GM18526 (cell line): ENCODE measurements around the gene UROD.

Source experiments
- POLR2A ChIP-seq: IDR thresholded peaks from 3 replicates; pipeline ENCODE4 v1.6.1; 2011; ENCODE audit not compliant: insufficient read length; ENCODE audit errors: extremely low read depth

The UROD gene

DNA sequence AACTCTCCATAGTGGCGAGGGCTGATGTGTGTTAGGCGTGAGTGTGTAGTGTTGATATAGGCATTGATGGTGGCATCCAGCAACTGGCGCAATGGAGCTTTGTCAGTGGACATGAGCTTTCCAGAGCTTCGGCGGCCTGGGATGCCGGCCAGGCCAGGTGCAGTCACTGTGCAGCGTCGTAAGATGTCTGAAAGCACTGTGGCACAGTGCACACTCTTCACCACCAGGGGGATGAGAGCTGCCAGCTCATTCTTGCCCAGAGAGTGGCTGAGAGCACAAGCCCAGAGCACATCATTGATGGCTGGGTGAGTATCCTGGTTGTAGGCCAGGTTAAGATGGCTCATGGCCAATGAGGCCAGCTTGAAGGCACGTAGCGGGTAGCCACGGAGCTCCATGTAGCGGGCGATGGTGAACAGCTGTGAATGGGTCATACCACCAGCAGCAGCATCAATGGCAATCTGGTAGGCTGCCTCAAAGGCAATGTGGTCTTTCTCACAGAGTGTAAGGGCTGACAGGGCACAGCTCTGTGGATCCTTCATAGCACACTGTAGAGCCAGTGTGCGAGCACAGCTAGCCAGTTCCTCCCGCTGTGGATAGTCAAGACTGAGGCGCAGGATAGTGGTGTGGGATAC lies 6.7 kb downstream of the UROD start:
- no peak for TF ChIP-seq POLR2A

DNA sequence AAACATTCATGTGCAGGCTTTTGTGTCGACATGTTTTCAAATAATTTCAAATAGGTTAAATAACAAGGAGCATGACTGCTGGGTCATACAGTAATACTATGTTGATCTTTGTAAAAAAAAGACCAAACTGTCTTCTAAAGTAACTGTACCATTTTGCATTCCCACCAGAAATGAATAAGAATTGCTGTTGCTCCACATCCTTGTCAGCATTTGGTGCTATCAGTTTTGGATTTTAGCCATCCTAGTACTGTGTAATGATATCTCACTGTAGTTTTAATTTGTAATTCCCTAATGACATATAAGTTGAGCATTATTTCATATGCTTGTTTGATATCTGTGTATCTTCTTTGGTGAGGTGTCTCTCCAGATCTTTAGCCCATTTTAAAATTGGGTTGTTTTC lies 11.6 kb downstream of the UROD start:
- no peak for TF ChIP-seq POLR2A

DNA sequence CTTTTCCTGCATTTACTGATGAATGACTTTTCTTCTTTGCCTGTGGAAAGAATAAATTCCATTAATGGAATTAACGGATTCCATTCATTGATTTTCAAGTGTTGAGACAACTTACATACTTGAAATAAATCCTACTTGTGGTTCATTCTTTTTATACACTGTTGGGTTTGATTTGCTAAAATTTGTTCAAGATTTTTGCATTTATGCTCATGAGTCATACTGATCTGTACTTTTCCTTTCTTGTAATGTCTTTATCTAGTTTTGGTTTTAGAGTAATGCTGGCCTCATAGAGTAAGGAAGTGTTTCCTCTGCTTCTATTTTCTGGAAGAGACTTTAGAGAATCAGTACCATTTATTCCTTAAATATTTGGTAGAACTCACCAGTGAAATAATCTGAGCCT lies 14.4 kb downstream of the UROD start:
- TF ChIP-seq POLR2A = no peak

DNA sequence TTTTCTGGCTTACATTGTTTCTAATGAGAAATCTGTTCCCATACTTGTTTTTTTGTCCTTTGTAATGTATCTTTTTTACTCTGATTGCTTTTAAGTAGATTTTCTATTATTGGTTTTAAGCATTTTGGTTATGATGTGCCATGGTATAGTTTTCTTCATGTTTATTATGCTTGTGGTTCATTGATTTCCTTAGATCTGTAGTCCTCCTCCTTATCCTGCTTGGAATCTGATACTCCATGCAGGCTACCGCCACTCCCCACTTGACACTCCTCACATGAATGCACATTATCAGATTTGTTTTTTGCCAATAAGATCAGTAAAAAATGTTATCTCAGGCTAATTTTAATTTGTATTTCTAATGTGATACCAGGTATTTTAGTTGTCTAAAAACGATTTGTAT lies 20.8 kb downstream of the UROD start:
- no peak for TF ChIP-seq POLR2A

DNA sequence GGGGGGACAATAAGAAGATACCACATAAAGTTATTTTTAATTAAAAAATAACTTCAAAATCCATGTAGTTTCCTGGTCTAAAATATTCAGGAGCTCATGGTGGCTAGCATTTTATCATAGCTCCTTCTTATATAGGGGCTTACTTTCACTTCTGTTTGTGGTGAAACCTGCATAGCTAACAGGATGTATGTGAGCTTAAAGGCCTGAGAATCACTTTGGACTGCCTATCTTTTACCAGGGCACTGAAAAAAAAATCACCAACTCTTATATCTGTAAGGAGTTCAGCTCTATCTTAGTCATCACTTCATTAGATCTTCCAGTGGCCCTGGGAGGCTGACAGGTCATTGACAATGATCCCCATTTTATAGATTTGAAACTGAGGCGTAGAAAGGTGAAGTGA lies 21.3 kb downstream of the UROD start:
- TF ChIP-seq POLR2A = no peak

DNA sequence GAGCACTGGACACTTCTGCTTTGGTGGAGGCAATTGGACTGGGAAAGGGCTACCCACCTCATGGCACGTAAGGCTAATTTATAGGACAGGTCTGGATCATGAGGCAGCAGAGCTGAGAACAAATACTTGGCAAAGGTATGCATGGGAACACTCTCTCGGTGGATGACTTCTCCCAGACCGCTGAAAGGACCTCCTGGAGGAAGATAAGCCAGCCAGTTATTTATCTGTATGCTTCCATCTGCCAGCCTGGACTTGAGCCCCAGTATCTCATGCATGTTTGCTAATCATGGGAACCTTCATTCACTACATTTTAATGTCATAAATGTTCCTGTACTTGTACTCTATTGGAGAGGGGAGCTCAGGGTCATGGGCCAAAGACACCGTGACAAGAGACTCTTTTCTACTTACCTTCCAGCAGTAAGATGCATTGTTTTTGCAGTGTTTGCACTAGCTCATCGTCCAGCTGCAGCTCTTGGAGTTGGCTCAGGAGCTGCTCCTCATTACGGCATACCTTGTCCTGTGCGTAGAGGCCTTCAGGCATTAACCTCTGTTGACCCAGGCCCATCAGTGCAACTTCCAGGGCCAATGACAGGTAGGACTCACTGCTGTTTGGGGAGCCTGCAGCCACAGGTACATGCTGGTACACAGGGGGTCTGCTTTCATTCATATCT lies 23.7 kb downstream of the UROD start:
- TF ChIP-seq POLR2A = no peak

DNA sequence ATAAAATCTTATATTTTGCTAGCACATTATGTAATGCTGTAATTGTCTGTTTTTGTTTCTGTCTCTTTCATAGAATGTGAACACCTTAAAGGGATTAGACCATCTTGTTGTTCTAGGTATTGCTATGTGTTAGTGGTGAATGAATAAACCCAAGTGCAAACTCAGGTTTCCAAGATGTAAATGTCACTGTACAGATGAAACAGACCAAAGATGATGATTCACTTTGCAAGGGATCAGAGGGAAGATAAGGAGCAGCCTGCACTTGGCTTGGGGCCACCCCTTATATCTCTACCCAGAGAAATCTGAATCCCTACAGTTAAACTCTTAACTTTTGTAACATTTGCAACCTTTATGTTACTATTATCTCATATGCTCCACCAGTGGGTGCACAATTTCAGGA lies 25.4 kb downstream of the UROD start:
- TF ChIP-seq POLR2A = no peak

DNA sequence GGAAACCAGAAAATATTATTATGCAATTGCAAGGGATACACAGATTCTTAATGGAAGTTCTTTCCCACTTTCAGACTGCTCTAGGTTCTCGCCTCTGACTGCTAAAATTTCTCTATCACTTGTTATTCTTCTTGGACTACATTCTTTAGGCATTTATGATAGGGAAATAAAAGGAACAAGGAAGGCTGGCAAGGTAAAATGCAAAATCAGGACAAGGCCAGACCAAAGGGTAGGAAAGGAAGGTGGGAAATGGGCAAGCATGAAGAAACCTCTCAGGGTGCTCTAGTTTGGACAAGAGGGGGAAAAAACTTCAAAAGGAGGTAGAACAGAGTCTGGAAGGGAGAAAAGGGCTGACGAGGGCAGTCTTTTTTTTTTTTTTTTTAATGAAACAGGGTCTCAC lies 26.2 kb downstream of the UROD start:
- no peak for TF ChIP-seq POLR2A

DNA sequence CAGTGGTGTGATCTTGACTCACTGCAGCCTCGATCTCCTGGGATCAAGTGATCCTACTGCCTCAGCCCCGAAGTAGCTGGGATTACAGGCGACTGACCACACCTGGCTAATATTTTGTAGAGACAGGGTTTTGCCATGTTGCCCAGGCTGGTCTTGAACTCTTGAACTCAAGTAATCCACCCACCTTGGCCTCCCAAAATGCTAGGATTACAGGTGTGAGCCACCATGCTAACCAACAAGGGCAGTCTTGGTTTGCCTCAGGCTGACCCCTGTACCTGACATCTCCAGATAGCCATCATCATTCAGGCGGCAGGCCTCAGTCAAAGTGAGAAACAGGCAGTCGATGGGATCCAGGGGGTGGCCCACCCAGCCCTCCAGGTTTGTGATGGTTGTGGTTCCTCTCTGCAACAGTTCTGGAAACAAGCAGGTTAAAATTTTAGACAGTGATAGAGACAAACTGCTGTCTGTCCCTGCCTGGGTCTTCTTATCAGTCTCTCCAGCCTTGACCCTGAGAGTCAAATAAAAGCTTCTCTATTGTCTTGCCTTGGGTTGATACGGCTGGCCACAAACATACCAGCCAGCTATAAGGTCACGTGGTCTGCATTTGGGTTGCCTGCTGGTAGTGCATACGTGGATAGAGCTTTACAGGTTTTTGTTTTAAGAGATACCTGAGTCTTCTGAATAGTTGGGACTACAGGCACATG lies 26.8 kb downstream of the UROD start:
- TF ChIP-seq POLR2A = no peak

DNA sequence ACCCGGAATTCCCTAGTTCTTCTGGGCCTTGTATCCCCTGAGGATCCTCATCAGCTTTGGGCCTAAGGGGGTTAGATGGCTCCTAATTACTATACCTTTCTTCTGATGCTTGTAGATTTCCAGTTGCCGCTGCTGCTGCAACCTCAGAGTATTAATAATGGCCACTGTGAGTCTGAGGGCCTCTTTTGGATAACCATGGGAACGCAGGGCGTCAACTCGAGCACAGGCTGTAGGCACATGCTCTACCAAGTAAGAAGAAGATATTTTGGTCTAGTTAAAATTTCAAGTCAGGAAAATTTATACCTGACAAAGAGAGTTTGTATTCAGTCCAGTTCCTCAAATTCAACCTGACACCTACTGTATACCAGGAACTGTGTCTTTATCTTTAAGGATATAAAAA lies 28.2 kb downstream of the UROD start:
- TF ChIP-seq POLR2A = no peak

DNA sequence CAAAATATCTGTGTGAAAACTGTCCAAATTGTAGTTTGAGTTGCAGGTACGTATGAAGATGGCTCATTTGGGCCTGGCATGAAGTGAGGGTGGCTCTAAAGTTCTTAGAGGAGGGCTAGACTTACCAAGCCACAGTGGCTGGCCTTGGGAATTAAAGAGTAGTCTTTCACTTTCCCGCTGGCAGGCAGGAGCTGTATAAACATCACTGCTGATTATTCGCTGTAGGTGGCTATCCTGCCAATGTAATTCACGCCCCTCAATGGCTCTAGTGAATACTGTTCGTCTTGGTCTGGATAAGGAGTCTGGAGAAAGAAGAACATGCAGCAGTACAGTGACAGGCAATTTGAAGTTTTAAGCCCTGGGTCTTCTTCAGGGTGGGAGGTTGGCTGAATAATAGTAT lies 31.0 kb downstream of the UROD start:
- no peak for TF ChIP-seq POLR2A

DNA sequence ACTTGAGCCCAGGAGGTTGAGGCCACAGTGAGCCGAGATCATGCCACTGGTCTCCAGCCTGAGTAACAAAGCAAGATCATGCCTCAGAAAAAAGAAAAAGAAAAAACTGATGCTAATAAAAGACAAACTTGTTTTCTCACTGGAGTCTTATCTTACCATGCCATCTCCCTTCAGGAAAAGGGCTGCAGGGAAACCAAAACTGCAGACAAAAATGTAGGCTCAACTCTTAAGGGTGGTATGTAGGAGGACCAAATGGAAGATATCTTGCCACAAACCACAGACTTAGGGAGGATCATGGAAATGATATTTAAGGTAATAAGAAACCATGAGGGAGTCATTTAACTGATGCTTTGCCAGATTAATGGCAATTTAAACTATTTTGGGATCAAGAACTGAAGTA lies 32.9 kb downstream of the UROD start:
- no peak for TF ChIP-seq POLR2A

DNA sequence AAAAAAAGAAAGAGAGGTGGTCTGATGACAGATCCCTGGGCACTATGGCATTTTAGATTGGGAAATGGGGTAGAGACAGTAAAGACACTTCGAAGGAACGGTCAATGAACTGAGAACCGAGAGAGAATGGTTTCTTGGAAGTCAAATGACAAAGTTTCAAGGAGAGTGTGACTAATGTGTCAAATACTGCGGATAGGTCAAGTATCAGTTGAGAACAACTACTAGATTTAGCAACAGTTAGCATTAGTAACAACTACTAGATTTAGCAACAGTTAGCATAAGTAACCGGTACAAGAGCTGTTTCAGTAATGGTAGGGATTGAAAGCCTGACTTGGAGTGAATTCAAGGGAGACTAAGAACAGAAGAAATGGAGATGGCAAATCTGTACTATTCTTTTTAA lies 35.0 kb downstream of the UROD start:
- no peak for TF ChIP-seq POLR2A

DNA sequence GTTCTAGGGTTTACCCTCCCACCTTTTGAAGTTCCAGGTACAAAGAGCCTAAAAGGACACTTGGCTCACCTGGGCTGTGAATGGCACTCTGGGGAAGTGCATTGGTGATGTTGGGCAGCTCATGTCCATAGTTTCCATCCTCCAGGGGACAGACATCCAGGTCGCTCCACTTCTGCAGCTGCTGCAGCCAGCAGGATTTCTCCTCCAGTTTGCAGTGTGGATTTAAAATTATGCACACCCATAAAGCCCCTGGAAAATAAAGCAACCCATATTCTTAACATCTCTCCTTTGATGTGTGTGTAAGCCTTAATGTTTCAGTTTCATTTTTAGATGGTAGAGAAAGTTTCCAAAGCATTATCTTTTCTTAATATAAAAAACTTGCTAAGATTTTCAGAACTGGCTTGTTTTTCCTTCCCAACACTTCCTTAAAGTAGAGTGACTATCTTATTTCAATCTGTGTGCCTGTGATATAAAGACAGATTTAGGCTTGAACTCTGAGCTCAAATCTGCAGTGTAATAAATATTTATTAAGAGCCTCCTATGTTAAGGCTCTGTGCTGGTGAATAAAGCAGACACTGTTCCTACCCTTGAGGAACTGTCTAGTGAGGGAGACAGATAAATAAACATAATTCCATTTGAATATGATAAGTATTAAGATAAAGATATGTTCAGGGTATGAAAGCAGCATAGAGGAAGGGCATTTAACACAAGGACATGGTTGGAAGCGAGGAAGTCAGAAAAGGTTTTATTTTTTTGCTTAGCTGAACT lies 39.1 kb downstream of the UROD start:
- no peak for TF ChIP-seq POLR2A

DNA sequence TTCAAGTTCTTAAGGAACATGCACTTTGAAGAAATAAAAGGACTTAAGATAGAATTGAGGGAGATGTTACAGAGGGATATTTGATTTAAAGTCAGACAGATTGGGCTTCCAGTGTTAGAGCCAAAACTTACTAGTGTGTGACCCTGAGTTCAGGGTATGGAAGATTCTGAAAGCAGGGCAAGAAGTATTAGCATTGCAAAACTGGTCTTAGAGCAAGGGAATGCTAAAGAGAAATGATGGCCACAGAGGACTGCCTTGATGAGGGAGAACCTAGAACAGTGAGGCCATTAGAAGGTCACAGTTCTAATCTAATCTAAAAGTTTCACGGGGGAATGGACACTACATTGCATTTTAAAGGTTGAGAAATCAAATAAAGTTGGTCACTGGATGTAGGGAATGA lies 45.5 kb downstream of the UROD start:
- no peak for TF ChIP-seq POLR2A

DNA sequence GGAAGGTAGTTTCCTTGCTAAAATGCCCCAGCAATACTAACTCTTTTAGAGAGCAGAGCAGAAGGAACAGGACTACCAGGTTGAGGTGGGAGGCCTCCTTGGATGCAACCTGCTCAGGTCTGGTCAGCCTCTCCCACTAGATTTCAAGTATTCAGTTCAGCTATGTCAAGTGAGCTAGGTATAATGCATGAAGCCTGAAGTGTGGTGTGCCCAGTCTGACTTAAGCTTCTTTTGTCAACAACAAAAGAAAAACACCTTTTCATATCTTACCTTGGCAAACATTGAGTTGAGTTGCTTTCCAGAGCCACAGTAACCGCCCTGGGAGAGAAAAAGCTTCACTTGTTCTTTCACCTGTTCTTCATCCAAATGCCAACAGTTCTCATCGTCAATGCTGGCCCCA lies 47.8 kb downstream of the UROD start:
- no peak for TF ChIP-seq POLR2A
